HEK293 (cell line): ENCODE results near the gene NDUFC2.

Experiments used
- KLF10 ChIP-seq: fragments of 450-650 bp; IDR thresholded peaks from 2 replicates; pipeline ENCODE4 v1.5.1; 2018; ENCODE audit warnings: missing biosample characterization, mild to moderate bottlenecking, missing genetic modification characterization
- MZF1 ChIP-seq: fragments of 450-650 bp; formaldehyde crosslinking; IDR thresholded peaks from 2 replicates; pipeline ENCODE4 v1.5.1; 2017; ENCODE audit warnings: missing biosample characterization, missing genetic modification characterization, borderline replicate concordance
- SP2 ChIP-seq: fragments of 450-650 bp; formaldehyde crosslinking; IDR thresholded peaks from 2 replicates; pipeline ENCODE4 v1.5.1; 2016; ENCODE audit warnings: missing biosample characterization, missing genetic modification characterization
- TCF7L2 ChIP-seq: IDR thresholded peaks from 2 replicates; pipeline ENCODE4 v1.6.1; 2011; ENCODE audit warnings: low read depth, mild to moderate bottlenecking, inconsistent platforms, low read length, moderate library complexity, borderline replicate concordance
- YY1 ChIP-seq: fragments of 450-650 bp; formaldehyde crosslinking; IDR thresholded peaks from 2 replicates; pipeline ENCODE4 v1.5.1; 2018; ENCODE audit warnings: missing biosample characterization, missing genetic modification characterization
- ZNF140 ChIP-seq: fragments of 450-650 bp; formaldehyde crosslinking; IDR thresholded peaks from 2 replicates; pipeline ENCODE4 v1.5.1; 2016; ENCODE audit warnings: missing biosample characterization, missing genetic modification characterization
- ZNF169 ChIP-seq: fragments of 450-650 bp; formaldehyde crosslinking; IDR thresholded peaks from 2 replicates; pipeline ENCODE4 v1.5.1; 2016; ENCODE audit warnings: missing biosample characterization, missing genetic modification characterization
- ZNF670 ChIP-seq: fragments of 450-650 bp; formaldehyde crosslinking; IDR thresholded peaks from 2 replicates; pipeline ENCODE4 v1.5.1; 2016; ENCODE audit warnings: missing biosample characterization, missing genetic modification characterization, low read depth
- TF ChIP-seq, protein P1 (sequence below): fragments of 450-650 bp; formaldehyde crosslinking; IDR thresholded peaks from 2 replicates; pipeline ENCODE4 v1.5.1; 2016; ENCODE audit warnings: missing biosample characterization, missing genetic modification characterization
- TF ChIP-seq, protein P2 (sequence below): fragments of 450-650 bp; formaldehyde crosslinking; IDR thresholded peaks from 2 replicates; pipeline ENCODE4 v1.5.1; 2016; ENCODE audit warnings: missing biosample characterization, missing genetic modification characterization
- TF ChIP-seq, protein P3 (sequence below): fragments of 450-650 bp; formaldehyde crosslinking; conservative IDR thresholded peaks from 2 replicates; pipeline ENCODE4 v1.5.1; 2016; ENCODE audit warnings: low read depth, missing biosample characterization, missing genetic modification characterization

DNA sequence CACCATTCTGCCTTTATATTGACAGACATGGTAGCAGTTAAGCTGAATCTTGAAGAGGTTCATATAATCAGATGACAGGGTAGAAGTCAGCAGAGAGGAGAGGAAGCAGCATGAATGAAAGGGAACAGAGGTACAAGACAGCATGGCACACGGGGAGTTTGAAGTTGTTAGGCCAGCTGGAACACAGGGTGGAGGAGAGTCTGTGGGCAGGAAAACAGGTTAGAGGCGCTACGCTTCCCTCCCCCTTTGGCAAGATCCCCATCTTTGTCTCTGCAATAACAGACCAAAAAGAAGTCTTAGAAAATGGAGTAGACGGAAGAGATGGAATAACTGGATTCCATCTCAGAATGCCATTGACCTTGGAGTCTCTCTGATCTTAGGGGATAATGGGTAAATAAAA lies 20.0 kb upstream of the NDUFC2 start:
- TF ChIP-seq, protein P1, sequence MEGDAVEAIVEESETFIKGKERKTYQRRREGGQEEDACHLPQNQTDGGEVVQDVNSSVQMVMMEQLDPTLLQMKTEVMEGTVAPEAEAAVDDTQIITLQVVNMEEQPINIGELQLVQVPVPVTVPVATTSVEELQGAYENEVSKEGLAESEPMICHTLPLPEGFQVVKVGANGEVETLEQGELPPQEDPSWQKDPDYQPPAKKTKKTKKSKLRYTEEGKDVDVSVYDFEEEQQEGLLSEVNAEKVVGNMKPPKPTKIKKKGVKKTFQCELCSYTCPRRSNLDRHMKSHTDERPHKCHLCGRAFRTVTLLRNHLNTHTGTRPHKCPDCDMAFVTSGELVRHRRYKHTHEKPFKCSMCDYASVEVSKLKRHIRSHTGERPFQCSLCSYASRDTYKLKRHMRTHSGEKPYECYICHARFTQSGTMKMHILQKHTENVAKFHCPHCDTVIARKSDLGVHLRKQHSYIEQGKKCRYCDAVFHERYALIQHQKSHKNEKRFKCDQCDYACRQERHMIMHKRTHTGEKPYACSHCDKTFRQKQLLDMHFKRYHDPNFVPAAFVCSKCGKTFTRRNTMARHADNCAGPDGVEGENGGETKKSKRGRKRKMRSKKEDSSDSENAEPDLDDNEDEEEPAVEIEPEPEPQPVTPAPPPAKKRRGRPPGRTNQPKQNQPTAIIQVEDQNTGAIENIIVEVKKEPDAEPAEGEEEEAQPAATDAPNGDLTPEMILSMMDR (tag by site-specific recombination) = no peak
- TF ChIP-seq, protein P2, sequence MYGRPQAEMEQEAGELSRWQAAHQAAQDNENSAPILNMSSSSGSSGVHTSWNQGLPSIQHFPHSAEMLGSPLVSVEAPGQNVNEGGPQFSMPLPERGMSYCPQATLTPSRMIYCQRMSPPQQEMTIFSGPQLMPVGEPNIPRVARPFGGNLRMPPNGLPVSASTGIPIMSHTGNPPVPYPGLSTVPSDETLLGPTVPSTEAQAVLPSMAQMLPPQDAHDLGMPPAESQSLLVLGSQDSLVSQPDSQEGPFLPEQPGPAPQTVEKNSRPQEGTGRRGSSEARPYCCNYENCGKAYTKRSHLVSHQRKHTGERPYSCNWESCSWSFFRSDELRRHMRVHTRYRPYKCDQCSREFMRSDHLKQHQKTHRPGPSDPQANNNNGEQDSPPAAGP (tag by site-specific recombination) = no peak
- TF ChIP-seq KLF10 = no peak
- no peak for TF ChIP-seq YY1 (tag by site-specific recombination)
- TF ChIP-seq, protein P3, sequence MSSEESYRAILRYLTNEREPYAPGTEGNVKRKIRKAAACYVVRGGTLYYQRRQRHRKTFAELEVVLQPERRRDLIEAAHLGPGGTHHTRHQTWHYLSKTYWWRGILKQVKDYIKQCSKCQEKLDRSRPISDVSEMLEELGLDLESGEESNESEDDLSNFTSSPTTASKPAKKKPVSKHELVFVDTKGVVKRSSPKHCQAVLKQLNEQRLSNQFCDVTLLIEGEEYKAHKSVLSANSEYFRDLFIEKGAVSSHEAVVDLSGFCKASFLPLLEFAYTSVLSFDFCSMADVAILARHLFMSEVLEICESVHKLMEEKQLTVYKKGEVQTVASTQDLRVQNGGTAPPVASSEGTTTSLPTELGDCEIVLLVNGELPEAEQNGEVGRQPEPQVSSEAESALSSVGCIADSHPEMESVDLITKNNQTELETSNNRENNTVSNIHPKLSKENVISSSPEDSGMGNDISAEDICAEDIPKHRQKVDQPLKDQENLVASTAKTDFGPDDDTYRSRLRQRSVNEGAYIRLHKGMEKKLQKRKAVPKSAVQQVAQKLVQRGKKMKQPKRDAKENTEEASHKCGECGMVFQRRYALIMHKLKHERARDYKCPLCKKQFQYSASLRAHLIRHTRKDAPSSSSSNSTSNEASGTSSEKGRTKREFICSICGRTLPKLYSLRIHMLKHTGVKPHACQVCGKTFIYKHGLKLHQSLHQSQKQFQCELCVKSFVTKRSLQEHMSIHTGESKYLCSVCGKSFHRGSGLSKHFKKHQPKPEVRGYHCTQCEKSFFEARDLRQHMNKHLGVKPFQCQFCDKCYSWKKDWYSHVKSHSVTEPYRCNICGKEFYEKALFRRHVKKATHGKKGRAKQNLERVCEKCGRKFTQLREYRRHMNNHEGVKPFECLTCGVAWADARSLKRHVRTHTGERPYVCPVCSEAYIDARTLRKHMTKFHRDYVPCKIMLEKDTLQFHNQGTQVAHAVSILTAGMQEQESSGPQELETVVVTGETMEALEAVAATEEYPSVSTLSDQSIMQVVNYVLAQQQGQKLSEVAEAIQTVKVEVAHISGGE (tag by site-specific recombination) = no peak
- TF ChIP-seq ZNF140 = no peak
- no peak for TF ChIP-seq TCF7L2
- TF ChIP-seq SP2 (tag by site-specific recombination) = no peak
- TF ChIP-seq ZNF670 = no peak
- TF ChIP-seq ZNF169 = no peak
- no peak for TF ChIP-seq MZF1
